OCI-LY1 (cell line): Measurements from ENCODE around the gene LGALSL.

Experiments
- H2AFZ ChIP-seq: fragments of 200-600 bp; sonication (generic), shearing (Covaris generic); 2 replicates; pipeline ENCODE4 v1.6.0; 2014; ENCODE audit warnings: antibody characterized with exemption, mild to moderate bottlenecking, low read length
- H3F3A ChIP-seq: fragments of 200-600 bp; sonication (generic), shearing (Covaris generic); 2 replicates; pipeline ENCODE4 v1.6.0; 2014; ENCODE audit warnings: mild to moderate bottlenecking, antibody characterized with exemption, low read length, moderate library complexity; ENCODE audit not compliant: insufficient read depth
- H3K27ac ChIP-seq: fragments of 200-600 bp; sonication (generic); 2 replicates; pipeline ENCODE4 v1.5.1; 2014; ENCODE audit warnings: low read length, mixed run types, mild to moderate bottlenecking, low read depth; ENCODE audit not compliant: poor library complexity, severe bottlenecking
- H3K27me3 ChIP-seq: fragments of 200-600 bp; sonication (generic); 2 replicates; pipeline ENCODE4 v1.6.0; 2014; ENCODE audit warnings: antibody characterized with exemption, mild to moderate bottlenecking, low read length, moderate library complexity; ENCODE audit not compliant: insufficient read depth
- H3K36me3 ChIP-seq: fragments of 200-600 bp; sonication (generic); 2 replicates; pipeline ENCODE4 v1.6.1; 2014; ENCODE audit warnings: mild to moderate bottlenecking, antibody characterized with exemption, low read length, moderate library complexity, mixed read lengths; ENCODE audit not compliant: insufficient read depth
- H3K4me1 ChIP-seq: fragments of 200-600 bp; sonication (generic); 2 replicates; pipeline ENCODE4 v1.5.1; 2014; ENCODE audit warnings: mild to moderate bottlenecking, low read length, moderate library complexity; ENCODE audit not compliant: insufficient read depth, severe bottlenecking
- H3K4me2 ChIP-seq: fragments of 200-600 bp; sonication (generic), shearing (Covaris generic); 2 replicates; pipeline ENCODE4 v1.6.1; 2014; ENCODE audit warnings: low read length
- H3K4me3 ChIP-seq: fragments of 200-600 bp; sonication (generic); 2 replicates; pipeline ENCODE4 v1.5.1; 2014; ENCODE audit warnings: low read length, low read depth, mild to moderate bottlenecking, mixed read lengths; ENCODE audit not compliant: poor library complexity, severe bottlenecking
- H3K79me2 ChIP-seq: fragments of 200-600 bp; shearing (Covaris generic); 2 replicates; pipeline ENCODE4 v1.6.1; 2016; ENCODE audit warnings: mixed run types, low read length, mixed read lengths; ENCODE audit not compliant: insufficient read depth
- H3K9ac ChIP-seq: fragments of 200-600 bp; sonication (generic), shearing (Covaris generic); 2 replicates; pipeline ENCODE4 v1.6.1; 2014; ENCODE audit warnings: mild to moderate bottlenecking, low read length, mixed read lengths
- H3K9me2 ChIP-seq: fragments of 200-600 bp; sonication (generic), shearing (Covaris generic); 2 replicates; pipeline ENCODE4 v1.6.1; 2014; ENCODE audit warnings: low read depth, mild to moderate bottlenecking, low read length, mixed read lengths
- H3K9me3 ChIP-seq: fragments of 200-600 bp; shearing (Covaris generic); 2 replicates; pipeline ENCODE4 v1.6.1; 2014; ENCODE audit warnings: low read length, mixed read lengths
- H4K20me1 ChIP-seq: fragments of 200-600 bp; sonication (generic), shearing (Covaris generic); 2 replicates; pipeline ENCODE4 v1.6.0; 2016; ENCODE audit warnings: mild to moderate bottlenecking, low read length; ENCODE audit not compliant: insufficient read depth
- CTCF ChIP-seq: fragments of 200-600 bp; sonication (generic), shearing (Covaris generic); IDR thresholded peaks from 2 replicates; pipeline ENCODE4 v1.5.1; 2017; ENCODE audit warnings: mild to moderate bottlenecking, antibody characterized with exemption, low read length, moderate library complexity, mixed read lengths
- EZH2 ChIP-seq: fragments of 200-600 bp; sonication (generic), shearing (Covaris generic); IDR thresholded peaks from 2 replicates; pipeline ENCODE4 v1.8.0; 2017; ENCODE audit warnings: borderline replicate concordance, mixed run types, mild to moderate bottlenecking, antibody characterized with exemption, low read length, moderate library complexity, mixed read lengths

The LGALSL gene

GRCh38 chr2:64469261-64469660, 15.3 kb downstream of the LGALSL start:
- H3K9me3 ChIP-seq = no peaks in the 10 kb centered on the region
- TF ChIP-seq EZH2 = no peak
- no peak for TF ChIP-seq CTCF
- no peak overlapping the region for H3K27ac ChIP-seq
- H3F3A ChIP-seq = no peaks in the 10 kb centered on the region
- H3K36me3 ChIP-seq = no peaks in the 10 kb centered on the region
- H3K9ac ChIP-seq = no peak overlapping the region
- H3K4me1 ChIP-seq = peaks cover 6% of the 10 kb centered on the region
- H3K27me3 ChIP-seq = no peaks in the 10 kb centered on the region
- no peak overlapping the region for H3K4me2 ChIP-seq
- H3K79me2 ChIP-seq = no peaks in the 10 kb centered on the region
- no peak overlapping the region for H2AFZ ChIP-seq
- no peak overlapping the region for H3K4me3 ChIP-seq
- H4K20me1 ChIP-seq = no peaks in the 10 kb centered on the region
- no peaks in the 10 kb centered on the region for H3K9me2 ChIP-seq

- TF ChIP-seq CTCF = no peak
- no peak for TF ChIP-seq EZH2
- Histone ChIP-seq H3K4me2 (no peak overlapping the region), H3K9me3 (no peaks in the 10 kb centered on the region), H3F3A (no peaks in the 10 kb centered on the region), H3K9me2 (no peaks in the 10 kb centered on the region), H3K27me3 (no peaks in the 10 kb centered on the region), H3K4me3 (no peak overlapping the region), H3K36me3 (no peaks in the 10 kb centered on the region), H3K4me1 (peaks cover 11% of the 10 kb centered on the region), H3K79me2 (no peaks in the 10 kb centered on the region), H3K27ac (no peak overlapping the region), H3K9ac (no peak overlapping the region), H2AFZ (no peak overlapping the region), H4K20me1 (no peaks in the 10 kb centered on the region)
Measured at GRCh38 chr2:64470071-64470470, 16.1 kb downstream of the LGALSL start.

GRCh38 chr2:64470766-64471295, 16.9 kb downstream of the LGALSL start:
- Histone ChIP-seq H3K27ac (no peak overlapping the region), H3K4me1 (peaks cover 11% of the 10 kb centered on the region), H2AFZ (no peak overlapping the region), H3K4me2 (no peak overlapping the region), H3K27me3 (no peaks in the 10 kb centered on the region), H3K9me2 (no peaks in the 10 kb centered on the region), H3K36me3 (no peaks in the 10 kb centered on the region), H3K4me3 (no peak overlapping the region), H3K79me2 (no peaks in the 10 kb centered on the region), H3K9ac (no peak overlapping the region), H4K20me1 (no peaks in the 10 kb centered on the region), H3F3A (no peaks in the 10 kb centered on the region), H3K9me3 (no peaks in the 10 kb centered on the region)
- no peak for TF ChIP-seq EZH2
- TF ChIP-seq CTCF = no peak
